HG03103 (cell line): ENCODE results near the gene GAS7.

Source experiments
- ATAC-seq: cut with Tn5 transposase; IDR thresholded peaks from one replicate; pipeline ENCODE4 v1.9.1; 2021; ENCODE audit warnings: low read depth; ENCODE audit not compliant: unreplicated experiment

GAS7 gene

DNA sequence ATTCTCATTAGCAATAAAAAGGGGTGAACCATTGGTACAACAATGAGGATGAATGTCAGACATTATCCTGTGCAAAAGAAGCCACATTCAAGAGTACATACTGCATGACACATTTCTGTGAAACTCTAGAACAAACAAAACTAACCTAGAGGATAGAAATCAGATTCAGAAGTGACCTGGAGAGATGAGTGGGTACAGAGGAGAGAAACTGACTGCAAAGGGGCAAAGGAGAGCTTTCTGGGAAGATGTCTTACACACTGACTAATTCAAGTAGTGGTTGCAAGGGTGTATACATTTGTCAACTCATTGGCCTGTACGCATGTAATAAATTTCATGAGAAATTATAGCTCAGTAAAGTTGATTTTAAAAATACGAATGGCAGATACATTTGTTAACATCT lies 115.6 kb downstream of the GAS7 start:
- no peak for ATAC-seq

DNA sequence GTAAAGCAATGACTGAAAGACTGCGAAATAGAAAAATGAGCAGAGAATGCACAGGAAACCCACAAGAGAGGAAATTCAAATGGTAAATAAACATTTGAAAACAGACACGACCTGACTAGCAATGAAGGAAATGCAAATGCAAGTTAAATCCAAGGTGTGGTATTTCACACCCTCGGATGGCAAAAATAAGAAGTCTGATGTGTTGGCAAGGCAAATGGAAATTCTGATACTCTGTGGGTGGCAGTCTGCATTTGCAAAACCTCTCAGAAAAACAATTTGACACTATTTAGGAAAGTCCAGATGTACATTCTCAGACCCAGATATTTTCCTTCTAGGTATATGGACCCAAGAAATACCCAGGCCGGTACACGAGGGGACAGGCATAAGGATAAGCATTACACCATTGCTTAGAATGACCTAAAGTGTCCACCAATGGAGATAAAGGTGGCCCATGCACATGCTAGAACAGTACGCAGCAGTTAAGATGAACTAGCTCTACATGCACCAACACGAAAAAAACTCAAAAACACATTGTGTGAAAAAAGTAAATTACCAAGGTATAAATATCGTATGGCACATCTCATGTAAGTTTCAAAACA lies 116.7 kb downstream of the GAS7 start:
- no peak for ATAC-seq

GRCh38 chr17:10077561-10078299 lies 120.7 kb downstream of the GAS7 start:
- ATAC-seq, result no peak

GRCh38 chr17:10075919-10076318 lies 122.5 kb downstream of the GAS7 start:
- no peak for ATAC-seq

DNA sequence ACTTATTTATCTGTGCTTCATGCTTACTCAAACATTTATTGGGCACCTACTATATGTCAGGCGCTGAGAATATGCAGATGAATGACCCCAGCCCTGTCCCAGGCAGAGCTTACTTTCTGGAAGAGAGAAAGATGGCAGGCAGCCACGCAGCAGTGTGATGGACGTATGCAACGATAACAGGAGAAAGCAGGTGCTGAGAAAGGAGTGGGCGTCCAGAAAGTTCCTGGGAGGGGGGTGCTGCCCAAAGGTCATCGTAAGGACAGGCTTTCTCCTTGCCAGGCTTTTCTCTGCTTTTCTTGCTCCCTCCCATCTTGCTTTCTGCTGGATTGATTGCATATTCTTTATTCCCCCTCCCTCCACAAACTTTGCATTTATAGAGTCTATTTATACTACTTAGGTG lies 124.5 kb downstream of the GAS7 start:
- ATAC-seq, result no peak

DNA sequence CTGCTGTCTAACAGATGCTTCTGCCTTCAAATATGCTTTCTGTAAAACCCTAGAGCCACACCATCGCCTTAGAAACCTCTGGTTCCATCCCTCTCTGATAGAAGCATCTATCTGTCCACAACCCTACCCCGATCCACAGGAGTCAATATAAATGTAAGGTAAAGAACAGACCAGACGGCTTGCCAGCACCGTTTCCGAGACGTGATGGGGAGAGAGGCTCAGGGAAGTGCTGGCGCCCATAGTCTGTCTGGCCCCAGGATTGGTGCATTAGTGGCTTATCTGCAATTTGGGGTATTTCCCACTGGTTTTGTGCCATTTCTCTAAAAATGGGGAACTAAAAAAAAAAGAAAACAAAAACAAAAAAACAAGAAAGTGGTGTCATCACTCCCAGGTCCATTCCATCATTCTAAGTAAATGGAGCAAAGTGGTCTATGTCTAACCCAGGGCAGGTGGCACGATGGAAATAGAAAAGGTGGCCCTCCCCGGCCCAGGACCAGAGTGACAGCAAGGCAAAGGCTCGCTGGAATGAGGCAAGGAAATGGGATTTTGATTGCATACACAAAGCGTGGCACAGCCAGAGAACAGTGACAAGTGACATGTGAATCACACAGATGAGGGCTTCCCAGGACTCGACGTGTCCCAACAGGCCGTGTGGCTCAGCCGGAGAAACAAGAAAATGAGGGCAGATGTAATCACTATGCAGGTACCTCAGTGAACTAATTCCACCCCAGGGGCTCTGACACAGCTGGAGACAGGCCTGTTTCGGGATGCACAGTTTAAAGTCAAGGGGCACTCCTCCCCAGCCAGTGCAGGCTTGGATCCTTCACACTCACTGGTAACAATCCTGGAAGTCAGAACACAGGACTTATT lies 125.6 kb downstream of the GAS7 start:
- no peak for ATAC-seq

GRCh38 chr17:10072086-10072485 lies 126.3 kb downstream of the GAS7 start:
- ATAC-seq, result no peak

DNA sequence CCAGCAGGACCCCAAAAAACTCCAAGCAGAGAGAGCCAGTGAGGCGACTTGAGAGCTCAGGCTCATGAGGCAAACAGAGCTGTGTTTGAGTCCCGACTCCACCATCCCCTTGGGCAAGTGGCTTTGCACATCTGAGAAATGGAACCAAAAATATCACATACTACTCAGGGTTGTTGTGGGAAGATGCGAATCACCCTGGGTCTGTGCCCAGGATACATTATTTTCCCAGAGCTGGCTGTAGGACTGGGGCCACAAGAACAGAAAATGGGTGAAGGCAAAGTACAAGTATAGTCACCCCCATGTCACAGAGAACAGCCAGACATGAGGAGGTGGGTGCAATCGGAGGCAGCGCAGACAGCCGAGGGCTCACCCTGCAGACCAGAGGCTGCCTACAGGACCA lies 127.3 kb downstream of the GAS7 start:
- no peak for ATAC-seq

DNA sequence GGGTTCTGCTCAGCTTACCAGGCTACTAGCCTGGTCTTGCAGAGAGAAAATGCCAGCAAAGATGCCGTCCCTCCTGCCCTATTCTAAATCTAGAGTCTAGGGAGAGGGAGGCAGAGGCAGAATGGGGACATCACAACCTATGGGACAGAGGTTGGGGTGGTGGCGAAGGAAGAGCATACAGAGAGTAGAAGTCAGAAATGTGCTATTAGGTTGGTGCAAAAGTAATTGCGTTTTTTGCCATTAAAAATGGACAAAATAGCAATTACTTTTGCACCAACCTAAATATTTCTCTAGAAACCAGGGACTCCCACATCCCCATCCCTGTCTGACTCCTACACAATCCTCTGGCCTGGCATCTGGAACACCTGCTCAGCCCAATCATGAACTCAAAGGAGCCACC lies 127.7 kb downstream of the GAS7 start:
- ATAC-seq, result no peak

DNA sequence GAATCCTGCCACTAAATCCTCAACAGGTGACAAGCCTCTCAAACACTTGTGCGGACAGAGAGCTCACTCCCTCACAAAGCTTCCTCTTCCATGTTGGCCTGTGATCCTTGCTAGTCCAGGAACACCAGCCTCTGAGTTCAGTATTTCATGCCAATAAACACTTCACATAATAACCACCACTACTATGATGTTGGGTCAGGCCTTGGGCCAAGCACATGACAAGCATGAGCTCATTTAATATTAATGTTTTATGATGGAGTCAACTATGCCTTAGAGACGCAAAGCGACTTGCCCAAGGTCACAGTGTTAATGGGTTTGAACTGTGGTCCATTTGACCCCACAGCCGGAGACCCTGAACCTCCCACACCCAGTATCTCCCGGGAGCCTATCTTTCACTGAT lies 129.1 kb downstream of the GAS7 start:
- no peak for ATAC-seq

- no peak for ATAC-seq
These were observed 130.8 kb downstream of the GAS7 start for GRCh38 chr17:10067446-10068143.

DNA sequence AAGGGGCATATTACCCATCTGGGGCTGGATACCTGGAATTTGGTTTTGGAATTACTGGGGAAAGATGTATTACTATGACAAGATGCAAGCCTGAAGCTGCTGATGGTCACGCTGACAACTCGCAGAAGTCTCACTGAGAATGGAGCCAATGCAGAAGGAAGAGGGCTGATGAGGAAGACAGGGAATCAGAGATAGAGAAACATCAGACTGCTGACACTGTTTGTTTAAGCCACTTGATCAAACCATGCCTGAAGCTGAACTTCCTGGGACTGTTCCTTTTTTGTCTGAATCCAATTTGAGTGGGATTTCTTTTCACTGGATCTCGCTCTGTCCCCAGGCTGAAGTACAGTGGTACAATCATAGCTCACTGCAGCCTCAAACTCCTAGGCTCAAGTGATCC lies 133.9 kb downstream of the GAS7 start:
- no peak for ATAC-seq

- ATAC-seq, result no peak
These were observed 134.6 kb downstream of the GAS7 start for GRCh38 chr17:10063730-10064241.

DNA sequence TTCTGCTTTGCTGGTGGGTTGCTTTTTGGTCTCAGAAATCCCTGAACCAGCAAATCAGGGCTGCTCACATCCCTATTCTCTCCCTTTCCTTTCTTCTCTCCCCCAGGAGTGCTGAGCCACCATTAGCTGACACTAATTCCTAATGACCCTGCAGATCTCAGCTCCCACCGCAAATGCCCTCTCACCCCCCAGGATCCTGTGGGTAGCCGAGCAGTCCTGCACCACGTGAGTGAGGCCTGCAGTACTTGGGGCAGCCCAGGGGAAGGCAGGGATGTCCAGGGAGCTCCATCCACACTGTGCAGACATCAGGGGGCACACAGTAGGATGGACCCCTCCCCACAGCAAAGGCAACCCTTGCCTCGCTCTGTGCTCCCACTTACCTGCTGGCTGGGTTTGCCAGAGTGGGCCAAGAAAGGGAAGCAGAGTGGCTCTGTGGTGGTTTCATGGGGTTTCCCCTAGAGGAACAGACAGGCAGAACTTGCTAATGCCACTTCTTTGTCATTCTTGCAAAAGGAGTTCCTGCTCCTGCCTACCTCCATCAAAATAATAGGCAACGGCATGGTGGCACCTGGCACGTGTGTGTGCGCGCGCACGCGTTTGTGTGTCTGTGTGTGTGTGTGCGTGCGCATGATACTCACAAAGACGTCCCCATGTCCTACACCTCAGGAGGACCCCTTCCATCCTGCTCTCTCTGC lies 135.6 kb downstream of the GAS7 start:
- ATAC-seq, result no peak

DNA sequence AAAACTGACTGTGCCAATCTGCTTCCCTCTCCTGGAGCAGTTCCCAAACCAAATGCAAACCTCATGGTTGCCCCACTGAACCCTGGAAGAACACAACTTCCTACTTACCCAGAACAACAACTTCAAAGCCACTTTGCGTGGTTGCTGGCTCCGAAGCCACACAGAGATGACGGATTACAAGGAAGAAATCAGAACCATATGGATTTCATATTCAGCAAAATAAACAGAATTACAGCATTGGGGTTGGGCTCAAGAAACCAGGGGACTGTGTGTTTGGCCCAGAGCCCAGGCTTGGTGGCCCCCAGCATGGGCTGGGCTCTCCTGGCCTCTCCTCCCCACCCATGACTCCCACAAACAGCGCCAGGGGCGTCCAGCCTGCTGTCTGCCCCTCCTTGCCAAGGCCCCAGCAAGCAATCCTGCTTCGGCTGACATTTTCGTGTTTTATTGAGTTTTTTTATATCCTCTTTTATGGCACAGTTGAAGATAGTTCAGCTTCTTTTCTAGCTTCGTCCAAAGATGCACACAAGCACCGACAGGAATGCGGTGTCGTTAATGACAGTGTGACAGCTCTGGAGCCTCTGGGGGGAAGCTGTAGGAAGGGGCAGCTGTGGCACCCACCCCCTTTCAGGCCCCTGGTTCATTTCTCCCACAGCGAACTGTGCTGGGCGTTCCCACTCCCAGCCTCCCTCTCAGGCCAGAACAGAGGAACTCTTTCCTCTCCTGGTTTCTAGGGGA lies 137.1 kb downstream of the GAS7 start:
- ATAC-seq, result no peak

- no peak for ATAC-seq
These were observed 137.9 kb downstream of the GAS7 start for GRCh38 chr17:10060526-10060925.

- peak; percentile 70 for ATAC-seq
These were observed 138.7 kb downstream of the GAS7 start for GRCh38 chr17:10059684-10060211.

GRCh38 chr17:10058921-10059683 lies 139.3 kb downstream of the GAS7 start:
- ATAC-seq, result peak; percentile 17
